Ovary (tissue), 9 donors: Measurements from ENCODE around the gene WWOX. TPM values are rescaled to one million over a fixed set of nuclear protein-coding genes. Genes with fewer than 3 reads are reported as not detected.

Source experiments
- DNase-seq, 5 donors: peaks; one replicate each; pipeline ENCODE4 v3.0.0-alpha.2; 2019 to 2020
- H3K27ac ChIP-seq, 2 donors: fragments of 200-600 bp; one replicate each; pipeline versions ENCODE4 v1.5.1 to v1.8.0; 2019 to 2022
- H3K27me3 ChIP-seq: fragments of 200-600 bp; one replicate; pipeline ENCODE4 v1.8.0; 2022
- H3K36me3 ChIP-seq: fragments of 200-600 bp; sonication (generic); one replicate; pipeline ENCODE4 v1.5.1; 2019
- H3K4me1 ChIP-seq: one replicate; pipeline ENCODE4 v1.8.1; 2013; ENCODE audit warnings: mild to moderate bottlenecking, moderate library complexity; ENCODE audit not compliant: insufficient read depth
- H3K4me3 ChIP-seq: fragments of 200-600 bp; sonication (generic); one replicate; pipeline ENCODE4 v1.5.1; 2017
- H3K9me3 ChIP-seq, 2 donors: fragments of 200-600 bp in 1 of 2; sonication (generic) in 1 of 2; one replicate each; pipeline versions ENCODE4 v1.5.1 to v1.8.1; 2013 to 2019; ENCODE audit warnings: mild to moderate bottlenecking in 1 of 2, moderate library complexity in 1 of 2
- CTCF ChIP-seq, 3 donors: fragments of 450-650 bp in 2 of 3; fragments of 200-600 bp in 1 of 3; IDR thresholded peaks; one replicate each; pipeline versions ENCODE4 v1.5.1 to v1.8.0; 2016 to 2022; ENCODE audit warnings: antibody characterized with exemption in 3 of 3, mild to moderate bottlenecking in 1 of 3
- EP300 ChIP-seq: sonication (generic); formaldehyde crosslinking; IDR thresholded peaks from one replicate; pipeline ENCODE4 v1.6.1; 2017; ENCODE audit warnings: antibody characterized with exemption
- POLR2A ChIP-seq: fragments of 450-650 bp; IDR thresholded peaks from one replicate; pipeline ENCODE4 v1.6.1; 2017; ENCODE audit warnings: antibody characterized with exemption, mild to moderate bottlenecking, moderate library complexity
- WGBS, 3 donors: extraction: QIAGEN DNeasy Blood & Tissue Kit in 1 of 3; methylation state at CpG; one replicate each; pipeline versions ENCODE4 v1.1.5 to v1.1.7; 2013 to 2017; 5-methylcytosine and 5-hydroxymethylcytosine counted together
- intact Hi-C, 4 donors: fragments of 100-400 bp; cut with DNase I; formaldehyde crosslinking; loops; one replicate each; pipeline versions ENCODE4 v1.11.0 to v1.15.1; 2022 to 2023
- polyA plus RNA-seq, 2 donors: library from polyadenylated mRNA; stranded (reverse); fragments of 200-250 nt in 1 of 2; fragments of 350-450 nt in 1 of 2; fragmentation: Illumina TruSeq in 1 of 2; extraction: RNeasy Lipid Tissue Mini Kit (QIAGEN cat#74804) in 1 of 2; gene quantifications; one replicate each; pipeline ENCODE4 v1.2.3, GENCODE V29; 2013 to 2014
- total RNA-seq, 7 donors: library from RNA; depleted of rRNA in 2 of 7; stranded (reverse); fragments of >200 nt in 2 of 7; fragmentation: NEBNext Ultra II Directional in 3 of 7; extraction: Animal tissue kit (Norgen Biotek cat#: 25700) in 3 of 7; gene quantifications; one replicate each; pipeline versions ENCODE4 v1.1.0 to v1.2.4, GENCODE V29; 2016 to 2023
- donor health status: DM: no; HTN: no; CAD: no; lungs with moderate emphysema.
- donor health status: DM: no; HTN: no; CAD: no.
- donor health status: Bipolar disorder and iron deficiency.
- donor health status: DM: yes; HTN: yes; CAD: no.
- donor health status: DM: no; HTN: no; CAD: no.
- donor health status: DM: yes; HTN: yes; CAD: no.

Gene WWOX
- total and polyA plus RNA-seq, 9 donors: 11.0 to 40.5 (median 25.2) TPM

- DNase-seq: no peak
- intact Hi-C loops: no loop called here
- Histone ChIP-seq H3K4me3 (no peak overlapping the region), H3K27me3 (no peaks in the 10 kb centered on the region), H3K36me3 (no peaks in the 10 kb centered on the region), H3K4me1 (no peaks in the 10 kb centered on the region), H3K27ac (no peak overlapping the region), H3K9me3 (no peaks in the 10 kb centered on the region)
- 90 to 95% (median 92%) methylated on average over 13 of the region's 13 CpGs for WGBS, 3 donors
- TF ChIP-seq EP300 (no peak), POLR2A (no peak), CTCF (IDR thresholded peaks at IDR 0.05) (no peak)
Observed at GRCh38 chr16:79018650-79019429, 919.4 kb downstream of the WWOX start.

- Histone ChIP-seq H3K4me3 (no peak overlapping the region), H3K36me3 (no peaks in the 10 kb centered on the region), H3K4me1 (no peaks in the 10 kb centered on the region), H3K9me3 (no peaks in the 10 kb centered on the region), H3K27me3 (no peaks in the 10 kb centered on the region), H3K27ac (no peak overlapping the region)
- TF ChIP-seq CTCF (IDR thresholded peaks at IDR 0.05) (no peak), EP300 (no peak), POLR2A (no peak)
- 52 to 85% (median 79%) methylated on average over 3 of the region's 3 CpGs for WGBS, 3 donors
- intact Hi-C loops: no loop called here
- no peak for DNase-seq
Observed at GRCh38 chr16:79019431-79019830, 920.0 kb downstream of the WWOX start.

- H3K4me1 ChIP-seq: no peaks in the 10 kb centered on the region
- no peak for TF ChIP-seq POLR2A
- no peak for TF ChIP-seq CTCF (IDR thresholded peaks at IDR 0.05)
- TF ChIP-seq EP300: no peak
- no peaks in the 10 kb centered on the region for H3K9me3 ChIP-seq
- WGBS, 3 donors: 85 to 87% (median 86%) methylated on average over 9 of the region's 9 CpGs
- intact Hi-C loops: no loop called here
- H3K36me3 ChIP-seq: no peaks in the 10 kb centered on the region
- H3K27ac ChIP-seq: no peak overlapping the region
- no peak overlapping the region for H3K4me3 ChIP-seq
- H3K27me3 ChIP-seq: no peaks in the 10 kb centered on the region
- no peak for DNase-seq
Observed at GRCh38 chr16:79021991-79022630, 922.7 kb downstream of the WWOX start.

- 91 to 95% (median 95%) methylated on average over 4 of the region's 4 CpGs for WGBS, 3 donors
- intact Hi-C loops: no loop called here
- Histone ChIP-seq H3K4me1 (no peaks in the 10 kb centered on the region), H3K9me3 (no peaks in the 10 kb centered on the region), H3K4me3 (no peak overlapping the region), H3K36me3 (no peaks in the 10 kb centered on the region), H3K27me3 (no peaks in the 10 kb centered on the region), H3K27ac (no peak overlapping the region)
- no peak for TF ChIP-seq POLR2A
- no peak for TF ChIP-seq EP300
- no peak for TF ChIP-seq CTCF (IDR thresholded peaks at IDR 0.05)
- no peak for DNase-seq
Observed at GRCh38 chr16:79026117-79026516, 926.7 kb downstream of the WWOX start.
